ENCODE results near the gene FH.

Gene FH

GRCh38 chr1:241553886-241554592, 34.5 kb upstream of the FH start:
- no peak overlapping the region for H3K27ac ChIP-seq
- DNase-seq (ENCODE audit: low spot score), result no peak
- TF ChIP-seq CTCF (conservative IDR thresholded peaks at IDR 0.05; ENCODE audit: low read depth), result no peak
- CTCF ChIA-PET, result no interaction called here
- POLR2A ChIA-PET (ENCODE audit: low non-redundant PET), result no interaction called here

GRCh38 chr1:241551759-241552638, 32.4 kb upstream of the FH start:
- DNase-seq (ENCODE audit: low spot score), result no peak
- no peak for TF ChIP-seq CTCF (conservative IDR thresholded peaks at IDR 0.05; ENCODE audit: low read depth)
- H3K27ac ChIP-seq, result no peak overlapping the region
- POLR2A ChIA-PET (ENCODE audit: low non-redundant PET), result no interaction called here
- CTCF ChIA-PET, result no interaction called here

DNA sequence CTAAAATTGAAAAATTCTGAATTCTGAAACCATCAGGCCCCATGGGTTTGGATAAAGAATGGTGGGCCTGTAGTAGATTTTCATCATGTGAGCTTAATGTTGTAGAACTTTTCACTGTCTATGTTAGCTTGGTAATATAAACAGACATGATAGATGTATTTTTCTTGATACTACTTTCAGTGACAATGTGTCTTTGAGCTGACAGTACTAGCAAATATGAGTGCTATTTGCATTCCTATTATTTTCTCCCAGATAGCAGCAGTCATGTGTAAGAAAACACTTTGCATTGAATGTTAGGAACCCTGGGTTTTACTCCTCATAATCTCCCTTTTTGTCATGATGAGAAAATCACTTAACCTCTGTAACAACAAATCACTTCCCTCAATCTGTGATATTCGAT, 30.8 kb upstream of the FH start:
- no peak for TF ChIP-seq CTCF (conservative IDR thresholded peaks at IDR 0.05; ENCODE audit: low read depth)
- POLR2A ChIA-PET (ENCODE audit: low non-redundant PET), result no interaction called here
- CTCF ChIA-PET, result interaction anchor here (0.5 kb wide), 1 partner anchor 19 kb away, joined by 4 read pairs; no protein-coding TSS in a partner anchor
- no peak overlapping the region for H3K27ac ChIP-seq
- DNase-seq (ENCODE audit: low spot score), result no peak

DNA sequence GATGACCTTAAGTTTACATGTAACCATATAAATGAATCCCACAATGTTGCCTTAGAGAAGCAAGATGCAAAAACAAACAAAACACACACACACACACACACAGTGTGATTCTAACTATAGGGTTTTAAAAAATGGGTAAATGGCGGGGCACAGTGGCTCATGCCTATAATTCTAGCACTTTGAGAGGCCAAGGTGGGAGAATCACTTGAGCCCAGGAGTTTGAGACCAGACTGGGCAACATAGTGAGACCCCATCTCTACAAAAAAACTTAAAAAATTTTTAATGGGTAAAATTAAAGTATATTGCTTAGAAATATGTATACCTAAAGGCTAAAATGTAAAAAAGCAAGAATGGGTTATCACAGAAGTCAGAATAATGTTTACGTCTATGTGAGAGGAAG, 28.5 kb upstream of the FH start:
- CTCF ChIA-PET, result interaction anchor here (0.6 kb wide), 1 partner anchor 118 kb away, joined by 3 read pairs; no protein-coding TSS in a partner anchor
- no peak overlapping the region for H3K27ac ChIP-seq
- POLR2A ChIA-PET (ENCODE audit: low non-redundant PET), result no interaction called here
- DNase-seq (ENCODE audit: low spot score), result no peak
- TF ChIP-seq CTCF (conservative IDR thresholded peaks at IDR 0.05; ENCODE audit: low read depth), result no peak

DNA sequence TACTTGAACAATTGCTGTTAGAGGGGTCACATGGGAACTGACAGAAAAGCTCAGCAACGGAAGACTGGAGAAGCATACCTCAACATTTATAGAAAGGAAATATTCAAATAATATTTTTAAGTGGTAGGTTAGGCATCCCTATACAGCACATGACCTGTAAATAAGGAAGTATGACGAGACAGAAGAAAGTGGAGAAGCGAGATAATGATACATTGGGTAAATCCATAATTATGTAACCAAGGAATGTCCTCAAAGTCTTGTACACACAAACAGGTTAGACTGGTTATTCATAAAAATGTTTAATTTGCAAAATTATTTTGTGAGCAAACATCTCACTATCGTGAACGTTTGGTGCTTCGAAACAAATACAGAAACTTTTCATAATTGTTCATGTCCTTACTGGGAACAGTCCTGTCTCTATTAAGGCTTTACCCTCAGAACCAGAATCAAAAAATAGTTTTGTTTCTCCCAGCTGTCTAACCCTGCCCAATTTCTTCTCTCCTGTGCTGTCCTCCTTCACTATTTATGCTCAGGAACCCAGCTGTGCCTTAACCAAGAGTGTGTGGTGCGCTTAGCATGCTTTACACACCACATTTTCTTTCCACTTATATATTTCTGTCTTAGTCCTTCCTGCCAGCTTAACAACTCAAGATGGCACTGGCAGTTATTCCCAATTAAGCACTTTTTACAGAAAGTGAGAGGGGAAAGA, 22.8 kb upstream of the FH start:
- CTCF ChIA-PET, result interaction anchor here (0.6 kb wide), 1 partner anchor 434 kb away, joined by 3 read pairs; no protein-coding TSS in a partner anchor
- POLR2A ChIA-PET (ENCODE audit: low non-redundant PET), result no interaction called here
- no peak for TF ChIP-seq CTCF (conservative IDR thresholded peaks at IDR 0.05; ENCODE audit: low read depth)
- no peak for DNase-seq (ENCODE audit: low spot score)
- H3K27ac ChIP-seq, result no peak overlapping the region

- no peak for TF ChIP-seq CTCF (conservative IDR thresholded peaks at IDR 0.05; ENCODE audit: low read depth)
- ChIA-PET CTCF (interaction anchor here (0.5 kb wide), 1 partner anchor 60 kb away, joined by 3 read pairs; no protein-coding TSS in a partner anchor), POLR2A (ENCODE audit: low non-redundant PET) (no interaction called here)
- no peak overlapping the region for H3K27ac ChIP-seq
- DNase-seq (ENCODE audit: low spot score), result no peak
Observed at GRCh38 chr1:241536969-241537368, 17.4 kb upstream of the FH start.
